Activated naive CD4-positive, alpha-beta T cell treated with anti-CD3 and anti-CD28 coated beads, Interleukin-2, amount 50 U/mL, for 24 hours (primary cell): ENCODE data around the gene ENTHD1.
A peak's percentile ranks its signal among the peaks of the same experiment; 100 is the strongest.
"Not testable (repeated sequence)": the region's sequence is repeated elsewhere in the genome, so short reads cannot be mapped to it uniquely, and the experiment has no call there.

Experiments
- H3K27ac Mint-ChIP-seq: one replicate; pipeline ENCODE4 v1.8.0; 2021; ENCODE audit warnings: mild to moderate bottlenecking, mixed read lengths
- H3K27me3 Mint-ChIP-seq: one replicate; pipeline ENCODE4 v1.8.0; 2021; ENCODE audit warnings: mixed read lengths
- H3K36me3 Mint-ChIP-seq: one replicate; pipeline ENCODE4 v1.8.0; 2021; ENCODE audit warnings: mixed read lengths
- H3K4me1 Mint-ChIP-seq: one replicate; pipeline ENCODE4 v1.8.0; 2021; ENCODE audit warnings: mixed read lengths
- H3K4me3 Mint-ChIP-seq: one replicate; pipeline ENCODE4 v1.8.0; 2021; ENCODE audit warnings: mild to moderate bottlenecking, mixed read lengths
- H3K9me3 Mint-ChIP-seq: one replicate; pipeline ENCODE4 v1.8.0; 2021; ENCODE audit warnings: mixed read lengths

Gene ENTHD1

GRCh38 chr22:39895682-39896081 lies 2.1 kb upstream of the ENTHD1 start:
- Mint-ChIP-seq H3K27me3 (no peaks in the 10 kb centered on the region), H3K4me1 (peaks cover 30% of the 10 kb centered on the region), H3K4me3 (no peak overlapping the region), H3K27ac (no peak overlapping the region), H3K9me3 (no peaks in the 10 kb centered on the region), H3K36me3 (no peaks in the 10 kb centered on the region)

GRCh38 chr22:39894554-39895092 lies 1.1 kb upstream of the ENTHD1 start:
- no peak overlapping the region for H3K4me3 Mint-ChIP-seq
- peaks cover 21% of the 10 kb centered on the region for H3K4me1 Mint-ChIP-seq
- H3K27ac Mint-ChIP-seq, result no peak overlapping the region
- no peaks in the 10 kb centered on the region for H3K9me3 Mint-ChIP-seq
- H3K27me3 Mint-ChIP-seq, result no peaks in the 10 kb centered on the region
- H3K36me3 Mint-ChIP-seq, result no peaks in the 10 kb centered on the region

DNA sequence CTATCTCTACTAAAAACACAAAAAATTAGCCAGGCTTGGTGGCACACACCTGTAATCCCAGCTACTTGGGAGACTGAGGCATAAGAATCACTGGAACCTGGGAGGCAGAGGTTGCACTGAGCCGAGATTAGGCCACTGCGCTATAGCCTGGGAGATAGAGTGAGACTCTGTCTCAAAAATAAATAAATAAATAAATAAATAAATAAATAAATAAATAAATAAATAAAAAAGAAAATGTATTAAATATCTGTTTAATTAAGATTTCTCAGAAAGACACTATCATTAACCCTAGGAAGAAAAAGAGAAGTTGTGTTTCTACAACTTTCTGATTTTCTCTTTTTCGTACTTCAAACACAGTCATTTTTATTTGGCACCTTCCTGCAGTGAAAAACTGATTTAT lies 3.6 kb downstream of the ENTHD1 start:
- H3K27me3 Mint-ChIP-seq, H3K27ac Mint-ChIP-seq, H3K36me3 Mint-ChIP-seq, H3K4me3 Mint-ChIP-seq, H3K9me3 Mint-ChIP-seq: not testable (repeated sequence)
- H3K4me1 Mint-ChIP-seq, result peaks cover 12% of the 10 kb centered on the region

GRCh38 chr22:39883057-39883456 lies 10.5 kb downstream of the ENTHD1 start:
- no peak overlapping the region for H3K4me3 Mint-ChIP-seq
- no peaks in the 10 kb centered on the region for H3K36me3 Mint-ChIP-seq
- H3K27me3 Mint-ChIP-seq, result no peaks in the 10 kb centered on the region
- H3K9me3 Mint-ChIP-seq, result no peaks in the 10 kb centered on the region
- no peak overlapping the region for H3K27ac Mint-ChIP-seq
- peaks cover 11% of the 10 kb centered on the region for H3K4me1 Mint-ChIP-seq

- H3K4me3 Mint-ChIP-seq, result no peak overlapping the region
- H3K27me3 Mint-ChIP-seq, result no peaks in the 10 kb centered on the region
- H3K36me3 Mint-ChIP-seq, result no peaks in the 10 kb centered on the region
- no peaks in the 10 kb centered on the region for H3K9me3 Mint-ChIP-seq
- peaks cover 17% of the 10 kb centered on the region for H3K4me1 Mint-ChIP-seq
- no peak overlapping the region for H3K27ac Mint-ChIP-seq
Measured at GRCh38 chr22:39880722-39881121, 12.8 kb downstream of the ENTHD1 start.

DNA sequence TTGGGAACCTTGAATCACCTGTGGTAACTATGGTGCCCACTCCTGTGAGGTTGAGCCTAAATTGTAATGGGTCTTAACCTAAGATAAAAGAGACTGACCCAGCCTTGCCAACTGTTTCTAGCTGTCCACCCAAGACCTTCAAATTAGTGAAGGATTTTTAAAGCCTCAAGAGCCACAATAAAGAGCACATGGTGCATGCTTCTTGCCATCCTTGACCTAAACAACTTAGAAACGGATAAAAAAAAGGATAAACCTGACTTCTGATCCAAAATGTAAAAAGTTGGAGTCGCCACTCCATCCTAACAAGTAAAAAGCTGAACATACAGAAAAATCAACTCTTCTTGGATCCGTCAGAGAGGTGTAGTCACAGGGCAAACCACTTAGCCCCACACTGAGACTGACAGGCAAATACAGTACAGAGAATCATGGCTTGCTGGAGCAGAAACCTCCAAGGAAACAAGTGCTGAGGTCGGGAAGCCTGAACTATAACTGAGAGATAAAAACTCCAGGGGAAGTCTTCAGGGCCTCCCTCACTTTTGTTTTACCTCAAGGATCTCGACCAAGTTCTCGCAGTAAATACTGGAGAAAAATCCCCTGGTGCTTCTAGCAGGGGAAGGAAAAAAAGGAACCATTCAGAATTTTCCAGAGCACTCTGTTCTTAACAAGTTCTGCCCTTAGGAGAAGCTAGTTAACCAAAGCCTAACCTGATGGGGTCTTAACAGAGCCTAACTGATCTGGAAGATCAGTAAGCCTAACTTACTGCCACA lies 16.3 kb downstream of the ENTHD1 start:
- peaks cover 27% of the 10 kb centered on the region for H3K4me1 Mint-ChIP-seq
- H3K4me3 Mint-ChIP-seq, result no peak overlapping the region
- H3K27me3 Mint-ChIP-seq, result no peaks in the 10 kb centered on the region
- H3K36me3 Mint-ChIP-seq, result no peaks in the 10 kb centered on the region
- no peak overlapping the region for H3K27ac Mint-ChIP-seq
- H3K9me3 Mint-ChIP-seq, result no peaks in the 10 kb centered on the region

GRCh38 chr22:39875176-39875885 lies 18.2 kb downstream of the ENTHD1 start:
- peaks cover 22% of the 10 kb centered on the region for H3K4me1 Mint-ChIP-seq
- not testable (repeated sequence) for H3K27ac Mint-ChIP-seq, H3K4me3 Mint-ChIP-seq, H3K36me3 Mint-ChIP-seq, H3K27me3 Mint-ChIP-seq, H3K9me3 Mint-ChIP-seq

DNA sequence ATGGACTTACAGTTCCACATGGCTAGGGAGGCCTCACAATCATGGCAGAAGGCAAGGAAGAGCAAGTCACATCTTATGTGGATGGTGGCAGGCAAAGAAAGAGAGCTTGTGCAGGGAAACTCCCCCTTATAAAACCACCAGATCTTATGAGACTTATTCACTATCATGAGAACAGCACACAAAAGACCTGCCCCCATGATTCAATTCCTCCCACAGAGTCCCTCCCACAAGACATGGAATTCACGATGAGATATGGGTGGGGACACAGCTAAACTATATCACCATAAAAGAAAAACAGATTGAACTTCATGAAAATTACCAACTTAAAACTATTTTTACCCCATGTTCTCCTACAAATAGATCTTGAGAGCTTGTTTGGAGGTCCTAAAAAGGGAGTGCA lies 19.6 kb downstream of the ENTHD1 start:
- no peaks in the 10 kb centered on the region for H3K9me3 Mint-ChIP-seq
- no peaks in the 10 kb centered on the region for H3K27me3 Mint-ChIP-seq
- peak overlapping the region; percentile 38 for H3K4me3 Mint-ChIP-seq
- peaks cover 20% of the 10 kb centered on the region for H3K4me1 Mint-ChIP-seq
- no peaks in the 10 kb centered on the region for H3K36me3 Mint-ChIP-seq
- H3K27ac Mint-ChIP-seq, result peak overlapping the region; percentile 74

- H3K27ac Mint-ChIP-seq, result no peak overlapping the region
- H3K9me3 Mint-ChIP-seq, result no peaks in the 10 kb centered on the region
- H3K27me3 Mint-ChIP-seq, result no peaks in the 10 kb centered on the region
- no peak overlapping the region for H3K4me3 Mint-ChIP-seq
- H3K36me3 Mint-ChIP-seq, result peaks cover 2% of the 10 kb centered on the region
- peaks cover 11% of the 10 kb centered on the region for H3K4me1 Mint-ChIP-seq
Measured at GRCh38 chr22:39872548-39872947, 21.0 kb downstream of the ENTHD1 start.

- Mint-ChIP-seq H3K9me3 (no peaks in the 10 kb centered on the region), H3K4me1 (peaks cover 10% of the 10 kb centered on the region), H3K4me3 (no peak overlapping the region), H3K36me3 (peaks cover 2% of the 10 kb centered on the region), H3K27ac (no peak overlapping the region), H3K27me3 (no peaks in the 10 kb centered on the region)
Measured at GRCh38 chr22:39871008-39871798, 22.4 kb downstream of the ENTHD1 start.

DNA sequence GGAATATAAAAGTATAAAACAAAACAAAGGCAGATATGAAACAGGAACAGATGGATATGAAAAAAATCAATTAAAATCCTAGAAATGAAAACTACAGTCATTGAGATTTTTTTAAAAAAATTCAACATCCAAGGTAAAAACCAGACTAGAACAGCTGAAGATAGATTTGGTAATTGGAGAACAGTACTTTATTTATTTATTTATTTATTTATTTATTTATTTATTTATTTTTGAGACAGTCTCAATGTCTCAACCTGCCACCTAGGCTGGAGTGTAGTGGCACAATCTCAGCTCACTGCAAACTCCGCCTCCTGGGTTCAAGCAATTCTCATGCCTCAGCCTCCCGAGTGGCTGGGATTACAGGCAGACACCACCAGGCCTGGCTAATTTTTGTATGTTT lies 23.8 kb downstream of the ENTHD1 start:
- H3K4me1 Mint-ChIP-seq, result peaks cover 20% of the 10 kb centered on the region

DNA sequence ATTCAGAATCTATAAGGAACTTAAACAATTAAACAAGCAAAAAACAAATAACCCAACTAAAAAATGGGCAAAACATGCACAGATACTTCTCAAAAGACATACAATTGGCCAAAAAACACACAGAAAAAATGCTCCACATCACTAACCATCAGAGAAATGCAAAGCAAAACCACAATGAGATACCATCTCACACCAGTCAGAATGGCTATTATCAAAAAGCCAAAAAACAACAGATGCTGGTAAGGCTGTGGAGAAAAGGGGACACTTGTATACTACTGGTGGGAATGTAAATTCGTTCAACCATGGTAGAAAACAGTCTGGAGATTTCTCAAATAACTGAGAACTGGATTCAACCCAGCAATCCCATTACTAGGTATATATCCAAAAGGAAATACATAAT lies 24.8 kb downstream of the ENTHD1 start:
- Mint-ChIP-seq H3K9me3 (no peaks in the 10 kb centered on the region), H3K36me3 (peaks cover 2% of the 10 kb centered on the region), H3K4me3 (no peak overlapping the region), H3K27ac (no peak overlapping the region), H3K27me3 (no peaks in the 10 kb centered on the region), H3K4me1 (peaks cover 14% of the 10 kb centered on the region)

More for the DNA sequence above, 23.8 kb downstream of the ENTHD1 start:
- H3K27ac Mint-ChIP-seq, H3K4me3 Mint-ChIP-seq, H3K27me3 Mint-ChIP-seq, H3K36me3 Mint-ChIP-seq, H3K9me3 Mint-ChIP-seq: not testable (repeated sequence)

- Mint-ChIP-seq H3K4me1 (peaks cover 38% of the 10 kb centered on the region), H3K27me3 (no peaks in the 10 kb centered on the region), H3K36me3 (peaks cover 5% of the 10 kb centered on the region), H3K4me3 (peak overlapping the region; percentile 60), H3K27ac (peak overlapping the region; percentile 74), H3K9me3 (peaks cover 4% of the 10 kb centered on the region)
Measured at GRCh38 chr22:39859903-39860588, 33.5 kb downstream of the ENTHD1 start.

DNA sequence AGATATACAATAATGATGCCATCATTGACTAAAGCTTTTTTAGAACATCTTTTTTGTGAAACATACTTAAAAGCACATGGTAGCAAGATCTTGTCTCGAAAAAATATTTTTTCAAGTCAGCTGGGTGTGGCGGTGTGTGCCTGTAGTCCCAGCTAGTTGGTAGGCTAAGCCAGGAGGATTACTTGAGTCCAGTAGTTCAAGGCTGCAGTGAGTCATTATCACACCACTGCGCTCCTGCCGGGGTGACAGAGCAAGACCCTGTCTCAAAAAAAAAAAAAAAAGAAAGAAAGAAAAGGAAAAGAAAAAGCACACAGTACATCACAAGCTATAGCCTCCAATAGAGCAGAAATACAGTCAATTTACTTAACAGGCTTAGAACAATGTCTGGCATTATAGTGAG lies 37.0 kb downstream of the ENTHD1 start:
- H3K27ac Mint-ChIP-seq, result no peak overlapping the region
- H3K4me1 Mint-ChIP-seq, result peaks cover 44% of the 10 kb centered on the region
- no peak overlapping the region for H3K4me3 Mint-ChIP-seq
- peaks cover 5% of the 10 kb centered on the region for H3K36me3 Mint-ChIP-seq
- peaks cover 4% of the 10 kb centered on the region for H3K9me3 Mint-ChIP-seq
- H3K27me3 Mint-ChIP-seq, result no peaks in the 10 kb centered on the region

GRCh38 chr22:39852799-39853198 lies 40.8 kb downstream of the ENTHD1 start:
- Mint-ChIP-seq H3K27me3 (peaks cover 1% of the 10 kb centered on the region), H3K36me3 (no peaks in the 10 kb centered on the region), H3K9me3 (no peaks in the 10 kb centered on the region), H3K27ac (no peak overlapping the region), H3K4me3 (no peak overlapping the region), H3K4me1 (peaks cover 17% of the 10 kb centered on the region)
